GM19099 (cell line): Measurements from ENCODE around the gene KDM5A.

Source experiments
- POLR2A ChIP-seq: IDR thresholded peaks from 3 replicates; pipeline ENCODE4 v1.6.1; 2011; ENCODE audit warnings: low read depth; ENCODE audit not compliant: insufficient read length; ENCODE audit errors: extremely low read depth

The KDM5A gene

GRCh38 chr12:286531-287300 lies 102.4 kb downstream of the KDM5A start:
- TF ChIP-seq POLR2A, result no peak

- TF ChIP-seq POLR2A, result no peak
Observed at GRCh38 chr12:278046-278445, 111.1 kb downstream of the KDM5A start.

- no peak for TF ChIP-seq POLR2A
Observed at GRCh38 chr12:275812-276211, 113.3 kb downstream of the KDM5A start.

DNA sequence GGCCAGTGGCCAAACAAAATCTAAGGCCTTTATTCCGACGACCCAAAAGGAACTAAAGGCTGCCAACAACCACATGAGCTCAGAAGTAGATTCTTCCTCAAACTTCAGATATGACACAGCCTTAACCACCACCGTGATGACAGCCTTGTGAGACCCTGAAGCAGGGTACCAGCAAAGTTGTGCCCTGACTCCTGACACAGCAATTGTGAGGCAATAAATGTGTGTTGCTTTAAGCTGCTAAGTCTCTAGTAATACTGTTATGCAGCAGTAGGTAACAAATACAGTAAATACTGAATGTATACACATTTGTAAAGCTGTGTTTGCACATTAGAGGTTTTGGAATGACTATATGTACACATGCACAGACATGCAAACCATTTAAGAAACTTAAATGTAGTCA lies 115.7 kb downstream of the KDM5A start:
- no peak for TF ChIP-seq POLR2A

GRCh38 chr12:272942-273341 lies 116.2 kb downstream of the KDM5A start:
- TF ChIP-seq POLR2A, result no peak

GRCh38 chr12:271161-271560 lies 118.0 kb downstream of the KDM5A start:
- TF ChIP-seq POLR2A, result no peak

- no peak for TF ChIP-seq POLR2A
Observed at GRCh38 chr12:269191-269590, 119.9 kb downstream of the KDM5A start.

DNA sequence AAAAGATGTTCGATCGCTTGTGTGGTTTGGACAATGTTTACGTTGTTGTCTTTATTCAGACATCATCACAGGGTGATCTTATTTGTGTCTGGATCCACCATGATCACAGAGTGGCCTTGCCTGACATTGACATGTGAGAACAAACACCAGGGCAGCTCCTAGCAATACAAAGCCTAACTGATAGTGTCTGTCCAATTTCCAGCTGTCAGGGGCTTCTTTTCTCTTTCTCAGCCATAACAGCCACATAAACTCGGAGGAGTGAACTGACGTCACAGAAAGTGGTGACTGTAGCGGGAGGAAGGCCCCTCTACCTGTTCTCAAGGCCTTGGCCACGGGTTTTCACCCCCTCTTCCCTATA lies 120.7 kb downstream of the KDM5A start:
- no peak for TF ChIP-seq POLR2A

- no peak for TF ChIP-seq POLR2A
Observed at GRCh38 chr12:267581-268482, 121.3 kb downstream of the KDM5A start.

DNA sequence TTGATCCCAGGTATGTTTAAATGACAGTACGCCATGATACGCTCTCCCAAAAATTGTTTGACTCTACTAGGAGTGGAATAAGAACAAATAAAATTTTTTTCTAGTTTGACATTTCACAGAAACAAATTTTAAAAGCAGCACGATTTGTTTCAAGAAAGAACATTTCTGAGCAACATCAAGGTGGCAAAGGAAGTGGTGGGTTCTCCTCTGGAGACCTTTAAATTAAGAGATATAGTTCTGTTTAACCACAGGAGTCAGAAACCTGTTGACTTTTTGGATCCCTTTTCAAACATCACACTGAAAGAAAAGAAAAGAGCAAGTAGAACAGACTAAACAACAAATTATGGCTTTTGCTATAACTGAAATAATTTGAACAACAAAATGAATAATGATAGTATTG lies 124.0 kb downstream of the KDM5A start:
- no peak for TF ChIP-seq POLR2A

DNA sequence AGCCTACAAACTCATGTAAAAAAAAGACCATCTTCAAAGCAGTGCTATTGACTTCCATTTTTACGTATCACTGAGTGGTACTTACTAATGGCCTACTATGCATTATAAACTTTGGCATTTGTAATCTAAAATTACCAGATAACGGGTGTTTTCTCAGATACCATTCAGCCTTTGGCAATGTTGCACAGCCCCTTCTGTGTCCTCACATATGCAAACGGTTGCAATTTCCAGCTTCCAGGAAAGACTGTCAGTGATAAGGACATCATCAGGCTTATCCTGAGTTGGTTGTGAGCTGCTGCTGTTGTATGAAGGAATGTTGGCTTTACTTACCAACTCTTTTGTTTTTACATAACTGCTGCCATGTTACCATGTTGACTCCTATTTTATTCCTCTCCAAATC lies 124.9 kb downstream of the KDM5A start:
- TF ChIP-seq POLR2A, result no peak

DNA sequence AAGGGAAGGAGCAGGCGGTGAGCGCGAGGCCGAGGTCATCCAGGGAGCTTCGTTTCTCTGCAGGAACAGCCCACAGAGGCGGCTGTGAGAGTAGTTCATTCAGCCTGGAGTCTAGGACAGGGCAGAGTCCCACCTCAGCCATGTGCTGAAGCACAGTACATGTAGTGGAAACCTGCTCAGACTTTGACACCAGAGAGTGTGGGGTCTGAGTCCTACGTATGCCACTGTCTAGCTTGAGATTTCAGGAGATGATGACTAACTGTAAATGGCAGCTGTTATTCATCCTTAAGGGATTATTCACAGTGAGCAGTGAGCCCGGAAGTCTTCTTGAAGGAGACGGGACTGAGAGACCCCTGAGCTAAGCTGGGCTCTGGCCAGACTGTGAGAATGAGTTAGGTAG lies 125.5 kb downstream of the KDM5A start:
- no peak for TF ChIP-seq POLR2A

DNA sequence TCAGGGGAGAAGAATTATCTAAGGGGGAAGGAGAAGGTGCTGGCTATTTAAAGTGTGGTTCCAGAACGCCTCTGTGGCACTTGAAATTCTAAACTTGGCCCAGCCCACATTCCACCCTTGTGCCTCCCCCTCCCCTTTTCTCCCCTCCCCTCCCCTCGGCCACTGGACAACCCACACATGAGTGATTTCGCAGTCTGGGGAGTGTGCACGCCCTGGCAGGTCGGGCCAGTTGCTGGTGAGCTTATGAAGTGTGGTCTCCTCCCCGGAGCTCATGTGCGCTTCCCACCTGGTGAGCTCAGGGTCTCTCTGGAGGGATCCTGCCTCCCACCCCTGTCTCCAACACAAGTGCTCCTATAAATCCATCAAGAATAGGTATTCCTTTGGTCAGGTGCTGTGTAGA lies 126.3 kb downstream of the KDM5A start, which contains the start of gene SLC6A13:
SLC6A13 (minus strand) TSS at position 20 of the 400 bp plus-strand sequence. CDS start 2,784 bp downstream, outside the sequence.
- TF ChIP-seq POLR2A, result no peak

GRCh38 chr12:262113-262512 lies 127.0 kb downstream of the KDM5A start:
- TF ChIP-seq POLR2A, result no peak

- TF ChIP-seq POLR2A, result no peak
Observed at GRCh38 chr12:257521-258321, 131.4 kb downstream of the KDM5A start.
